GM21526 (cell line): ENCODE results near the gene PLA2G2F.

Experiments
- ATAC-seq: cut with Tn5 transposase; IDR thresholded peaks from one replicate; pipeline ENCODE4 v1.9.1; 2021; ENCODE audit warnings: moderate library complexity; ENCODE audit not compliant: unreplicated experiment, low FRiP score

Gene PLA2G2F

GRCh38 chr1:20138961-20139550, at the start of gene PLA2G2F:
Gene PLA2G2F, plus strand, starts transcription at chr1:20139323. Its CDS starts 105 bp downstream, at chr1:20139428.
- no peak for ATAC-seq

GRCh38 chr1:20089328-20090077, 49.6 kb upstream of the PLA2G2F start:
- no peak for ATAC-seq

GRCh38 chr1:20090119-20090518, 49.0 kb upstream of the PLA2G2F start:
- ATAC-seq, result no peak

GRCh38 chr1:20090641-20091040, 48.5 kb upstream of the PLA2G2F start:
- ATAC-seq, result no peak

- no peak for ATAC-seq
Measured at GRCh38 chr1:20093303-20093702, 45.8 kb upstream of the PLA2G2F start.

GRCh38 chr1:20093940-20094391, 45.2 kb upstream of the PLA2G2F start:
- ATAC-seq, result no peak

- ATAC-seq, result no peak
Measured at GRCh38 chr1:20095564-20096434, 43.3 kb upstream of the PLA2G2F start.

GRCh38 chr1:20096840-20097447, 42.2 kb upstream of the PLA2G2F start:
- no peak for ATAC-seq

- no peak for ATAC-seq
Measured at GRCh38 chr1:20099533-20099932, 39.6 kb upstream of the PLA2G2F start.

GRCh38 chr1:20100632-20101355, 38.3 kb upstream of the PLA2G2F start:
- no peak for ATAC-seq

- no peak for ATAC-seq
Measured at GRCh38 chr1:20102875-20103274, 36.2 kb upstream of the PLA2G2F start.

GRCh38 chr1:20105856-20106255, 33.3 kb upstream of the PLA2G2F start:
- no peak for ATAC-seq

GRCh38 chr1:20107351-20107750, 31.8 kb upstream of the PLA2G2F start:
- ATAC-seq, result no peak

GRCh38 chr1:20107796-20108195, 31.3 kb upstream of the PLA2G2F start:
- no peak for ATAC-seq

GRCh38 chr1:20108366-20109123, 30.6 kb upstream of the PLA2G2F start:
- ATAC-seq, result no peak

GRCh38 chr1:20109223-20109856, 29.8 kb upstream of the PLA2G2F start:
- ATAC-seq, result no peak

- ATAC-seq, result no peak
Measured at GRCh38 chr1:20110679-20111078, 28.4 kb upstream of the PLA2G2F start.

GRCh38 chr1:20111452-20111851, 27.7 kb upstream of the PLA2G2F start:
- ATAC-seq, result no peak
